CD4-positive, alpha-beta T cell treated with Interleukin-15 for 1 hour (primary cell): Measurements from ENCODE around the gene TFF3.

Source experiments
- DNase-seq: peaks from one replicate; pipeline ENCODE4 v3.0.0-alpha.2; 2020

The TFF3 gene

GRCh38 chr21:42315296-42315891 lies at the start of gene TFF3:
TFF3 (minus strand) TSS chr21:42315409; CDS start chr21:42315374, 35 bp downstream.
- DNase-seq: no peak

GRCh38 chr21:42364304-42364865 lies 49.2 kb upstream of the TFF3 start:
- DNase-seq: no peak

- DNase-seq: no peak
These were observed 48.1 kb upstream of the TFF3 start for GRCh38 chr21:42363312-42363711.

- no peak for DNase-seq
These were observed 47.5 kb upstream of the TFF3 start for GRCh38 chr21:42362700-42363099.

GRCh38 chr21:42362198-42362597 lies 47.0 kb upstream of the TFF3 start:
- DNase-seq: no peak

- DNase-seq: no peak
These were observed 46.1 kb upstream of the TFF3 start for GRCh38 chr21:42361286-42361685.

GRCh38 chr21:42360317-42360716 lies 45.1 kb upstream of the TFF3 start:
- no peak for DNase-seq

- DNase-seq: no peak
These were observed 43.7 kb upstream of the TFF3 start for GRCh38 chr21:42358937-42359336.

- DNase-seq: no peak
These were observed 43.1 kb upstream of the TFF3 start for GRCh38 chr21:42358261-42358660.

GRCh38 chr21:42357307-42357706 lies 42.1 kb upstream of the TFF3 start:
- no peak for DNase-seq

- DNase-seq: no peak
These were observed 41.4 kb upstream of the TFF3 start for GRCh38 chr21:42356650-42357049.

- no peak for DNase-seq
These were observed 40.8 kb upstream of the TFF3 start for GRCh38 chr21:42356046-42356445.

GRCh38 chr21:42353623-42354022 lies 38.4 kb upstream of the TFF3 start:
- no peak for DNase-seq

GRCh38 chr21:42352441-42353095 lies 37.4 kb upstream of the TFF3 start:
- no peak for DNase-seq

GRCh38 chr21:42351626-42352440 lies 36.6 kb upstream of the TFF3 start:
- DNase-seq: no peak

GRCh38 chr21:42350927-42351426 lies 35.8 kb upstream of the TFF3 start, which contains the start of gene TFF2:
TFF2 (minus strand) TSS chr21:42350994; CDS start chr21:42350957, 37 bp downstream.
- no peak for DNase-seq

GRCh38 chr21:42350318-42350910 lies 35.2 kb upstream of the TFF3 start:
- no peak for DNase-seq

- DNase-seq: no peak
These were observed 34.5 kb upstream of the TFF3 start for GRCh38 chr21:42349420-42350317.

GRCh38 chr21:42348762-42349161 lies 33.6 kb upstream of the TFF3 start:
- DNase-seq: no peak

GRCh38 chr21:42347601-42348327 lies 32.6 kb upstream of the TFF3 start:
- no peak for DNase-seq
